Keratinocyte (primary cell): ENCODE data around the gene EEF1E1. TPM values are rescaled to one million over a fixed set of nuclear protein-coding genes. Genes with fewer than 3 reads are reported as not detected.

Experiments
- DNase-seq: peaks from one replicate; pipeline ENCODE4 v3.0.0-alpha.2; 2011; ENCODE audit warnings: low read depth, missing footprints, low spot score
- FAIRE-seq: peaks from 2 replicates; lab custom pipeline; 2011; peaks lifted over from hg19 to GRCh38; lab: Jason Lieb, UNC
- H2AFZ ChIP-seq: 2 replicates; pipeline ENCODE4 v1.6.0; 2012; ENCODE audit warnings: low read length, control low read depth, inconsistent platforms; ENCODE audit not compliant: control insufficient read depth
- H3K27ac ChIP-seq: 2 replicates; pipeline ENCODE4 v1.5.1; 2011; ENCODE audit warnings: low read length; ENCODE audit not compliant: control insufficient read depth, insufficient read depth
- H3K27me3 ChIP-seq: 3 replicates; pipeline ENCODE4 v1.6.0; 2011; ENCODE audit warnings: low read length; ENCODE audit not compliant: control insufficient read depth, insufficient read depth; ENCODE audit errors: extremely low read depth
- H3K36me3 ChIP-seq, 2 experiments: 2 replicates in 1 of 2; 3 replicates in 1 of 2; pipeline ENCODE4 v1.5.1; 2011; ENCODE audit warnings: low read length in 2 of 2, mild to moderate bottlenecking in 1 of 2; ENCODE audit not compliant: control insufficient read depth in 2 of 2, insufficient read depth in 2 of 2; ENCODE audit errors: extremely low read depth in 1 of 2
- H3K4me1 ChIP-seq: 3 replicates; pipeline ENCODE4 v1.5.1; 2011; ENCODE audit warnings: low read length; ENCODE audit not compliant: control insufficient read depth, insufficient read depth; ENCODE audit errors: extremely low read depth
- H3K4me2 ChIP-seq: 3 replicates; pipeline ENCODE4 v1.6.0; 2011; ENCODE audit warnings: low read depth, low read length; ENCODE audit not compliant: control insufficient read depth, insufficient read depth; ENCODE audit errors: extremely low read depth
- H3K4me3 ChIP-seq, 3 experiments: fragments of 200-600 bp in 1 of 3; sonication (generic) in 1 of 3; 2 replicates in 2 of 3; 3 replicates in 1 of 3; pipeline ENCODE4 v1.5.1; 2011 to 2016; ENCODE audit warnings: low read length in 3 of 3, mild to moderate bottlenecking in 3 of 3, control low read depth in 2 of 3, inconsistent platforms in 1 of 3, low read depth in 1 of 3, mixed read lengths in 1 of 3, mixed run types in 1 of 3, moderate library complexity in 1 of 3; ENCODE audit not compliant: control insufficient read depth in 2 of 3, insufficient read depth in 2 of 3; ENCODE audit errors: extremely low read depth in 1 of 3
- H3K79me2 ChIP-seq: 2 replicates; pipeline ENCODE4 v1.6.0; 2012; ENCODE audit warnings: low read length; ENCODE audit not compliant: control insufficient read depth, insufficient read depth
- H3K9ac ChIP-seq: 3 replicates; pipeline ENCODE4 v1.6.0; 2011; ENCODE audit warnings: low read length; ENCODE audit not compliant: control insufficient read depth, insufficient read depth; ENCODE audit errors: extremely low read depth
- H3K9me1 ChIP-seq: 3 replicates; pipeline ENCODE4 v1.6.0; 2011; ENCODE audit warnings: low read length; ENCODE audit not compliant: control insufficient read depth, insufficient read depth; ENCODE audit errors: extremely low read depth
- H3K9me3 ChIP-seq: 2 replicates; pipeline ENCODE4 v1.5.1; 2012; ENCODE audit warnings: low read depth, low read length; ENCODE audit not compliant: control insufficient read depth
- H4K20me1 ChIP-seq: 3 replicates; pipeline ENCODE4 v1.6.0; 2011; ENCODE audit warnings: low read length; ENCODE audit not compliant: control insufficient read depth, insufficient read depth; ENCODE audit errors: extremely low read depth
- CTCF ChIP-seq, 3 experiments: IDR thresholded peaks in 1 of 3; conservative IDR thresholded peaks in 1 of 3; optimal IDR thresholded peaks in 1 of 3; 2 replicates in 2 of 3; 3 replicates in 1 of 3; pipeline versions ENCODE3 to v1.5.1; 2011; ENCODE audit warnings: low read length in 3 of 3, mild to moderate bottlenecking in 3 of 3, moderate library complexity in 2 of 3, control low read depth in 1 of 3, inconsistent platforms in 1 of 3; ENCODE audit not compliant: insufficient read depth in 2 of 3; ENCODE audit errors: extremely low read depth in 1 of 3
- EZH2 ChIP-seq: IDR thresholded peaks from one replicate; pipeline ENCODE4 v1.6.1; 2012; ENCODE audit warnings: inconsistent platforms, mild to moderate bottlenecking, low read length, moderate library complexity
- dilution Hi-C: fragments of 300-500 bp; cut with MboI; formaldehyde crosslinking; loops from one replicate; pipeline ENCODE4 v1.7.0; 2020; ENCODE audit warnings: low sequenced_read_pairs; ENCODE audit not compliant: extremely low pct_ligation_motif_present
- polyA plus RNA-seq, 5 experiments: library from polyadenylated mRNA; depleted of rRNA in 3 of 5; stranded (reverse) in 3 of 5; stranded (forward) in 1 of 5; unstranded in 1 of 5; fragments of >200 nt; gene quantifications; 1 replicate in 1 of 5; 2 replicates in 3 of 5; 3 replicates in 1 of 5; pipeline versions ENCODE4 v1.2.1 to v1.2.3, GENCODE V29; 2011 to 2012; ENCODE audit warnings: missing spikeins in 2 of 5, low read depth in 1 of 5, low replicate concordance in 1 of 5

The EEF1E1 gene
- polyA plus RNA-seq, 1 donor (not counting 4 experiments of a cell fraction or from before 2014, with no cell fraction given): 83.5 TPM

GRCh38 chr6:8100159-8100854 is 2.0 kb downstream of the EEF1E1 start:
- Histone ChIP-seq H3K4me3 (peak overlapping the region in 1 of 3 experiments; percentile 13), H3K9me1 (no peaks in the 10 kb centered on the region), H3K36me3 (peaks cover 9 to 16% of the 10 kb centered on the region in 2 experiments), H3K79me2 (peaks cover 56% of the 10 kb centered on the region), H3K4me1 (peaks cover 15% of the 10 kb centered on the region), H3K4me2 (peak overlapping the region; percentile 45), H2AFZ (no peak overlapping the region), H3K27ac (peak overlapping the region; percentile 43), H4K20me1 (no peaks in the 10 kb centered on the region), H3K9ac (no peak overlapping the region), H3K9me3 (no peaks in the 10 kb centered on the region), H3K27me3 (no peaks in the 10 kb centered on the region)
- dilution Hi-C loops: no loop called here
- no peak for DNase-seq
- no peak for FAIRE-seq
- TF ChIP-seq CTCF (optimal IDR thresholded peaks at IDR 0.05 in 1 of 3, IDR thresholded peaks at IDR 0.05 in 1 of 3, conservative IDR thresholded peaks at IDR 0.05 in 1 of 3; ENCODE audit: extremely low read depth in 1 of 3, insufficient read depth in 2 of 3, low read length in 3 of 3) (no peak), EZH2 (no peak)

- Histone ChIP-seq H3K36me3 (peaks cover 8 to 23% of the 10 kb centered on the region in 2 experiments), H3K4me1 (peaks cover 2% of the 10 kb centered on the region), H3K27ac (no peak overlapping the region), H3K9ac (no peak overlapping the region), H3K79me2 (peaks cover 22% of the 10 kb centered on the region), H2AFZ (no peak overlapping the region), H3K4me3 (no peak overlapping the region), H3K4me2 (no peak overlapping the region), H3K9me1 (no peaks in the 10 kb centered on the region), H3K9me3 (no peaks in the 10 kb centered on the region), H4K20me1 (no peaks in the 10 kb centered on the region), H3K27me3 (no peaks in the 10 kb centered on the region)
- DNase-seq: no peak
- dilution Hi-C loops: no loop called here
- TF ChIP-seq CTCF (optimal IDR thresholded peaks at IDR 0.05 in 1 of 3, IDR thresholded peaks at IDR 0.05 in 1 of 3, conservative IDR thresholded peaks at IDR 0.05 in 1 of 3; ENCODE audit: extremely low read depth in 1 of 3, insufficient read depth in 2 of 3, low read length in 3 of 3) (no peak), EZH2 (no peak)
- no peak for FAIRE-seq
These were observed 11.7 kb downstream of the EEF1E1 start for GRCh38 chr6:8090650-8091049.
